Osteoblast (primary cell): ENCODE results near the gene MBD5. TPM values are rescaled to one million over a fixed set of nuclear protein-coding genes. Genes with fewer than 3 reads are reported as not detected.

Experiments
- DNase-seq: peaks from one replicate; pipeline ENCODE4 v3.0.0; 2011; ENCODE audit warnings: low spot score, mixed read lengths; ENCODE audit not compliant: insufficient read length; ENCODE audit errors: missing footprints
- H2AFZ ChIP-seq: 2 replicates; pipeline ENCODE4 v1.6.0; 2011; ENCODE audit warnings: mild to moderate bottlenecking, low read length
- H3K27ac ChIP-seq: 2 replicates; pipeline ENCODE4 v1.5.1; 2011; ENCODE audit warnings: mild to moderate bottlenecking, low read depth, low read length, moderate library complexity
- H3K27me3 ChIP-seq: 2 replicates; pipeline ENCODE4 v1.6.0; 2012; ENCODE audit warnings: mild to moderate bottlenecking, control low read depth, inconsistent platforms, low read length, moderate library complexity; ENCODE audit not compliant: insufficient read depth
- H3K36me3 ChIP-seq: 2 replicates; pipeline ENCODE4 v1.5.1; 2011; ENCODE audit warnings: mild to moderate bottlenecking, low read length, control low read depth, moderate library complexity; ENCODE audit not compliant: insufficient read depth
- H3K4me1 ChIP-seq: 2 replicates; pipeline ENCODE4 v1.5.1; 2011; ENCODE audit warnings: mild to moderate bottlenecking, low read length, control low read depth, moderate library complexity; ENCODE audit not compliant: insufficient read depth
- H3K4me2 ChIP-seq: 2 replicates; pipeline ENCODE4 v1.6.0; 2011; ENCODE audit warnings: mild to moderate bottlenecking, low read length; ENCODE audit not compliant: insufficient read depth
- H3K4me3 ChIP-seq: fragments of 200-600 bp; sonication (generic); 3 replicates; pipeline ENCODE4 v1.5.1; 2012; ENCODE audit warnings: mild to moderate bottlenecking, low read length, inconsistent platforms; ENCODE audit not compliant: insufficient read depth
- H3K79me2 ChIP-seq: 2 replicates; pipeline ENCODE4 v1.6.0; 2012; ENCODE audit warnings: mild to moderate bottlenecking, low read length, control low read depth, inconsistent platforms; ENCODE audit not compliant: insufficient read depth
- H3K9me3 ChIP-seq: 2 replicates; pipeline ENCODE4 v1.5.1; 2011; ENCODE audit warnings: low read depth, low read length, control low read depth
- H4K20me1 ChIP-seq: 2 replicates; pipeline ENCODE4 v1.6.0; 2012; ENCODE audit warnings: mild to moderate bottlenecking, low read length, control low read depth; ENCODE audit not compliant: insufficient read depth
- CTCF ChIP-seq: IDR thresholded peaks from 2 replicates; pipeline ENCODE4 v1.5.1; 2011; ENCODE audit warnings: mild to moderate bottlenecking, low read depth, low read length, moderate library complexity; ENCODE audit errors: extremely low read depth
- total RNA-seq: library from RNA; depleted of rRNA; stranded (reverse); fragments of >200 nt; gene quantifications from 2 replicates; pipeline ENCODE4 v1.2.3, GENCODE V29; 2012

MBD5 gene
- total RNA-seq, 1 donor: 22.4 TPM

- Histone ChIP-seq H3K36me3 (no peaks in the 10 kb centered on the region), H3K27ac (no peak overlapping the region), H3K4me1 (no peaks in the 10 kb centered on the region), H4K20me1 (no peaks in the 10 kb centered on the region), H3K79me2 (no peaks in the 10 kb centered on the region), H3K9me3 (no peaks in the 10 kb centered on the region), H3K4me2 (no peak overlapping the region), H2AFZ (no peak overlapping the region), H3K4me3 (no peak overlapping the region), H3K27me3 (no peaks in the 10 kb centered on the region)
- no peak for DNase-seq
- TF ChIP-seq CTCF: no peak
These were observed 474.7 kb downstream of the MBD5 start for GRCh38 chr2:148495586-148495985.

GRCh38 chr2:148501545-148501944 is 480.7 kb downstream of the MBD5 start:
- Histone ChIP-seq H3K36me3 (no peaks in the 10 kb centered on the region), H3K27me3 (no peaks in the 10 kb centered on the region), H3K9me3 (no peaks in the 10 kb centered on the region), H2AFZ (no peak overlapping the region), H3K4me2 (no peak overlapping the region), H3K4me3 (no peak overlapping the region), H3K27ac (no peak overlapping the region), H3K79me2 (no peaks in the 10 kb centered on the region), H4K20me1 (no peaks in the 10 kb centered on the region), H3K4me1 (no peaks in the 10 kb centered on the region)
- no peak for TF ChIP-seq CTCF
- no peak for DNase-seq

GRCh38 chr2:148503516-148503915 is 482.6 kb downstream of the MBD5 start:
- Histone ChIP-seq H3K27me3 (no peaks in the 10 kb centered on the region), H3K4me2 (no peak overlapping the region), H3K36me3 (no peaks in the 10 kb centered on the region), H4K20me1 (no peaks in the 10 kb centered on the region), H2AFZ (no peak overlapping the region), H3K9me3 (no peaks in the 10 kb centered on the region), H3K79me2 (no peaks in the 10 kb centered on the region), H3K4me1 (no peaks in the 10 kb centered on the region), H3K27ac (no peak overlapping the region), H3K4me3 (no peak overlapping the region)
- DNase-seq: no peak
- no peak for TF ChIP-seq CTCF

GRCh38 chr2:148507970-148508369 is 487.1 kb downstream of the MBD5 start:
- H3K27me3 ChIP-seq: no peaks in the 10 kb centered on the region

More at GRCh38 chr2:148507970-148508369, 487.1 kb downstream of the MBD5 start:
- H2AFZ ChIP-seq: no peak overlapping the region
- no peaks in the 10 kb centered on the region for H3K79me2 ChIP-seq
- no peak for TF ChIP-seq CTCF
- no peaks in the 10 kb centered on the region for H3K9me3 ChIP-seq
- no peak overlapping the region for H3K4me3 ChIP-seq
- H3K4me2 ChIP-seq: no peak overlapping the region
- H4K20me1 ChIP-seq: no peaks in the 10 kb centered on the region
- no peaks in the 10 kb centered on the region for H3K36me3 ChIP-seq
- no peak for DNase-seq
- H3K4me1 ChIP-seq: peaks cover 7% of the 10 kb centered on the region
- H3K27ac ChIP-seq: no peak overlapping the region
